Ectodermal cell (in vitro differentiated cells): ENCODE results near the gene ZNF415.
"Not testable (repeated sequence)": the region's sequence is repeated elsewhere in the genome, so short reads cannot be mapped to it uniquely, and the experiment has no call there.

ENCODE experiments used
- H3K27ac ChIP-seq: 2 replicates; pipeline ENCODE4 v1.7.0; 2013; ENCODE audit warnings: mild to moderate bottlenecking, low read depth, low read length; ENCODE audit not compliant: insufficient read depth, poor library complexity, severe bottlenecking
- H3K27me3 ChIP-seq: 2 replicates; pipeline ENCODE4 v1.7.0; 2013; ENCODE audit warnings: mild to moderate bottlenecking, low read length; ENCODE audit not compliant: insufficient read depth, control insufficient read depth, poor library complexity, severe bottlenecking
- H3K36me3 ChIP-seq: one replicate; pipeline ENCODE4 v1.7.0; 2013; ENCODE audit warnings: low read length; ENCODE audit not compliant: control insufficient read depth, insufficient read depth
- H3K4me1 ChIP-seq: one replicate; pipeline ENCODE4 v1.7.0; 2013; ENCODE audit warnings: low read length; ENCODE audit not compliant: control insufficient read depth, insufficient read depth
- H3K4me3 ChIP-seq: 2 replicates; pipeline ENCODE4 v1.7.0; 2013; ENCODE audit warnings: low read depth, low read length, control low read depth; ENCODE audit not compliant: insufficient read depth
- H3K9me3 ChIP-seq: 2 replicates; pipeline ENCODE4 v1.7.0; 2013; ENCODE audit warnings: mild to moderate bottlenecking, low read length, moderate library complexity; ENCODE audit not compliant: control insufficient read depth
- WGBS, 2 experiments: methylation state at CpG; one replicate each; pipeline ENCODE4 v1.1.7; 2013; ENCODE audit warnings: missing lambda C conversion rate in 2 of 2; 5-methylcytosine and 5-hydroxymethylcytosine counted together

ZNF415 gene

GRCh38 chr19:53103234-53104203 is 29.2 kb downstream of the ZNF415 start, which contains the start of gene ZNF160:
Gene ZNF160, minus strand, starts transcription at chr19:53103422. Its CDS starts 17,146 bp downstream, at chr19:53086276.
- H3K9me3 ChIP-seq: no peaks in the 10 kb centered on the region
- peaks cover 9% of the 10 kb centered on the region for H3K4me1 ChIP-seq
- WGBS, 2 experiments: 6% methylated on average over 66 to 67 of the region's 67 CpGs
- H3K27me3 ChIP-seq: no peaks in the 10 kb centered on the region
- peak within 1 kb of the TSS; percentile 77 for H3K4me3 ChIP-seq
- H3K36me3 ChIP-seq: no peaks in the 10 kb centered on the region
- H3K27ac ChIP-seq: peak within 1 kb of the TSS; percentile 19

GRCh38 chr19:53102756-53103233 is 29.9 kb downstream of the ZNF415 start:
- H3K27me3 ChIP-seq: no peaks in the 10 kb centered on the region
- peak overlapping the region; percentile 19 for H3K27ac ChIP-seq
- WGBS, 2 experiments: 1% methylated on average over 33 of the region's 33 CpGs
- H3K4me1 ChIP-seq: peaks cover 9% of the 10 kb centered on the region
- H3K9me3 ChIP-seq: no peaks in the 10 kb centered on the region
- peak overlapping the region; percentile 77 for H3K4me3 ChIP-seq
- no peaks in the 10 kb centered on the region for H3K36me3 ChIP-seq

GRCh38 chr19:53102206-53102755 is 30.4 kb downstream of the ZNF415 start:
- H3K4me3 ChIP-seq: peak overlapping the region; percentile 77
- no peaks in the 10 kb centered on the region for H3K27me3 ChIP-seq
- H3K4me1 ChIP-seq: peaks cover 9% of the 10 kb centered on the region
- H3K9me3 ChIP-seq: no peaks in the 10 kb centered on the region
- H3K27ac ChIP-seq: no peak overlapping the region
- 36 to 42% methylated on average over 10 of the region's 10 CpGs for WGBS, 2 experiments
- no peaks in the 10 kb centered on the region for H3K36me3 ChIP-seq

GRCh38 chr19:53101518-53101917 is 31.2 kb downstream of the ZNF415 start:
- WGBS, 2 experiments: 56 to 68% methylated on average over 1 of the region's 1 CpG
- Histone ChIP-seq H3K9me3 (no peaks in the 10 kb centered on the region), H3K4me3 (no peak overlapping the region)

GRCh38 chr19:53098570-53098969 is 34.1 kb downstream of the ZNF415 start:
- not testable (repeated sequence) for H3K4me3 ChIP-seq, H3K9me3 ChIP-seq, H3K27me3 ChIP-seq, H3K4me1 ChIP-seq, H3K27ac ChIP-seq, H3K36me3 ChIP-seq
- WGBS, 2 experiments: 87 to 91% methylated on average over 13 to 14 of the region's 14 CpGs

More at GRCh38 chr19:53101518-53101917, 31.2 kb downstream of the ZNF415 start:
- no peak overlapping the region for H3K27ac ChIP-seq
- peaks cover 9% of the 10 kb centered on the region for H3K4me1 ChIP-seq
- no peaks in the 10 kb centered on the region for H3K36me3 ChIP-seq
- no peaks in the 10 kb centered on the region for H3K27me3 ChIP-seq

- H3K4me1 ChIP-seq, H3K4me3 ChIP-seq, H3K36me3 ChIP-seq, H3K27ac ChIP-seq, H3K9me3 ChIP-seq, H3K27me3 ChIP-seq: not testable (repeated sequence)
- 90 to 93% methylated on average over 4 of the region's 10 CpGs for WGBS, 2 experiments
These were observed 35.6 kb downstream of the ZNF415 start for GRCh38 chr19:53096982-53097690.

GRCh38 chr19:53096579-53096978 is 36.1 kb downstream of the ZNF415 start:
- H3K9me3 ChIP-seq, H3K27me3 ChIP-seq, H3K36me3 ChIP-seq, H3K4me1 ChIP-seq, H3K27ac ChIP-seq, H3K4me3 ChIP-seq: not testable (repeated sequence)
- no CpG with 5 or more reads among the region's 6 CpGs for WGBS, 2 experiments

GRCh38 chr19:53094754-53095575 is 37.7 kb downstream of the ZNF415 start:
- 56 to 72% methylated on average over 25 to 27 of the region's 29 CpGs for WGBS, 2 experiments
- Histone ChIP-seq H3K27ac (no peak overlapping the region), H3K9me3 (no peaks in the 10 kb centered on the region)

GRCh38 chr19:53092723-53093122 is 40.0 kb downstream of the ZNF415 start:
- WGBS, 2 experiments: 0% methylated on average over 1 of the region's 1 CpG
- Histone ChIP-seq H3K9me3 (no peaks in the 10 kb centered on the region), H3K4me1 (no peaks in the 10 kb centered on the region), H3K27me3 (no peaks in the 10 kb centered on the region), H3K36me3 (peaks cover 23% of the 10 kb centered on the region), H3K27ac (no peak overlapping the region), H3K4me3 (no peak overlapping the region)

More at GRCh38 chr19:53094754-53095575, 37.7 kb downstream of the ZNF415 start:
- Histone ChIP-seq H3K4me3 (no peak overlapping the region), H3K27me3 (no peaks in the 10 kb centered on the region), H3K36me3 (peaks cover 11% of the 10 kb centered on the region), H3K4me1 (no peaks in the 10 kb centered on the region)
